ENCODE measurements around the gene VANGL1. TPM values are rescaled to one million over a fixed set of nuclear protein-coding genes. Genes with fewer than 3 reads are reported as not detected.

Gene VANGL1
- total and polyA plus RNA-seq, 3 donors from 2014 or later, result 8.2 to 16.6 (median 8.6) TPM

DNA sequence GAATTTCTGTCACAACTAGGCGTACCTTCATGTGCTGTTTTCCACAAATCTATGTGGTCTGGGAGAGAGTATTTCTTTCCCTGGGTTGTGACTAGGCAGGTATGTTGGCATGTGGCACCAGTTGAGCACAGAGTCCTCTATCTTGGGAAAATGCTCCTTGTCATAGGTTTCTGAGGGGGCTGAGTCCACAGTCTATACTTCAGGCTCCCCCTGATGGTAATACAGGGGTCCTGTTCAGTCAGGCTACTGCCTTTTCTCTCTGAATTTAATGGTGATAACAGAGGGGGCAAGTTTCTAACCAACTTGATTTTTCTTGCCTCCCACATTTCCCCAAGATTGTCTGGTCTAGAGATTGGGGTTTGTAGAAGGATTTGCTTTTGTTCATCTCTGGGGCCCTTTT is 35.8 kb downstream of the VANGL1 start:
- Histone ChIP-seq H3K4me1 (no peaks in the 10 kb centered on the region), H3K27me3 (no peaks in the 10 kb centered on the region)
- intact Hi-C loops (cut with DNase I; ENCODE audit: low total_unique reads), result no loop called here

DNA sequence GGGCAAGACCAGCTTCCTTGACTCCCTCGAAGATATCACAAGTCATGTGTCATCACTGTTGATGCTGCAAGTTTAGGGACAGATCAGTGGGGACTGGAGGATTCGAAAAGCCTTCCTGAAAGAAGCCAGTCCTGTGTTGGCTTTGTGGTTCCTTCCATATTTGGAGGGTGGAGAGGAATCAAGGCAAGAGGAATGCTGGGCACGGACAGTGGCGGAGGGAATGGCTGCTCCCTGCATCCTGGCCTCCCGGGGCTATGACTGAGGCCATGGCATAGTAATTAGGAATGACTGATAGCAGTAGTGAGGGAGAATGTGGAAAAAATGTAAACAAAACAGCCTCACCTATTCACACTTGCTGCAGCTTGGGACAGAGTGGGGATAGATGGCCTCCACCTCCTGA is 36.4 kb downstream of the VANGL1 start:
- 78 to 80% methylated on average over 5 of the region's 5 CpGs for WGBS, 2 donors
- no peaks in the 10 kb centered on the region for H3K36me3 ChIP-seq (ENCODE audit: low read depth, missing control alignments)
- no peaks in the 10 kb centered on the region for H3K4me1 ChIP-seq
- no peaks in the 10 kb centered on the region for H3K27me3 ChIP-seq
- H3K9me3 ChIP-seq, result no peaks in the 10 kb centered on the region
- no peak overlapping the region for H3K27ac ChIP-seq
- intact Hi-C loops (cut with DNase I; ENCODE audit: low total_unique reads), result no loop called here
- H3K4me3 ChIP-seq, result no peak overlapping the region
- DNase-seq, result no peak
- no peak for TF ChIP-seq POLR2A (IDR thresholded peaks at IDR 0.05)
- TF ChIP-seq, protein P1, sequence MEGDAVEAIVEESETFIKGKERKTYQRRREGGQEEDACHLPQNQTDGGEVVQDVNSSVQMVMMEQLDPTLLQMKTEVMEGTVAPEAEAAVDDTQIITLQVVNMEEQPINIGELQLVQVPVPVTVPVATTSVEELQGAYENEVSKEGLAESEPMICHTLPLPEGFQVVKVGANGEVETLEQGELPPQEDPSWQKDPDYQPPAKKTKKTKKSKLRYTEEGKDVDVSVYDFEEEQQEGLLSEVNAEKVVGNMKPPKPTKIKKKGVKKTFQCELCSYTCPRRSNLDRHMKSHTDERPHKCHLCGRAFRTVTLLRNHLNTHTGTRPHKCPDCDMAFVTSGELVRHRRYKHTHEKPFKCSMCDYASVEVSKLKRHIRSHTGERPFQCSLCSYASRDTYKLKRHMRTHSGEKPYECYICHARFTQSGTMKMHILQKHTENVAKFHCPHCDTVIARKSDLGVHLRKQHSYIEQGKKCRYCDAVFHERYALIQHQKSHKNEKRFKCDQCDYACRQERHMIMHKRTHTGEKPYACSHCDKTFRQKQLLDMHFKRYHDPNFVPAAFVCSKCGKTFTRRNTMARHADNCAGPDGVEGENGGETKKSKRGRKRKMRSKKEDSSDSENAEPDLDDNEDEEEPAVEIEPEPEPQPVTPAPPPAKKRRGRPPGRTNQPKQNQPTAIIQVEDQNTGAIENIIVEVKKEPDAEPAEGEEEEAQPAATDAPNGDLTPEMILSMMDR (IDR thresholded peaks at IDR 0.05), result no peak

More for the DNA sequence above, 35.8 kb downstream of the VANGL1 start:
- H3K27ac ChIP-seq, result no peak overlapping the region
- H3K9me3 ChIP-seq, result no peaks in the 10 kb centered on the region
- no peak overlapping the region for H3K4me3 ChIP-seq
- WGBS, 2 donors, result 86 to 95% methylated on average over 1 of the region's 1 CpG
- no peak for DNase-seq
- TF ChIP-seq, protein P1 (IDR thresholded peaks at IDR 0.05), result no peak
- no peak for TF ChIP-seq POLR2A (IDR thresholded peaks at IDR 0.05)
- no peaks in the 10 kb centered on the region for H3K36me3 ChIP-seq (ENCODE audit: low read depth, missing control alignments)

DNA sequence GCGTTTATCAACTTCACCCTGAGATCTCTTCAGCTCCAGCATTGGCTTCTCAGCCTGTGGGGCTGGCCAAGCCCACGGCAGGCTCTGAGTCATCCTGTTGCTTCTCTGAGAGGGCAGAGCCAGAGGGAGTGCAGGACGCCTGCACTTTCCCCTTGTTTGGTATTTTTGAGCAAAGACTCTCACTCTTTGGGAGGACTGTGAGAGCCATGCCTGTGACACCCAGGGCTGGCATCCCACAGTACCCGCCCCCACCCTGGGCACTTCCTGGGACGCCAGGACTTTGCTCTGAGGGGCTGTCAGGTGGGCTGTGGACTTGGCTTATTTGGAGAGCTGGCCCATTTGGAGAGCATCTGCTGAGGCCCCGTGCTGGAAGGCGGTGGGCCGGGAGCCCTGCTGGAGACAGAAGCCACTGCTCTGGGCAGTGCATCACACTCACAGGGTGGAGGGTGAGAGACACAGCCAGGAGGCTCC is 37.4 kb downstream of the VANGL1 start:
- H3K4me3 ChIP-seq, result no peak overlapping the region

DNA sequence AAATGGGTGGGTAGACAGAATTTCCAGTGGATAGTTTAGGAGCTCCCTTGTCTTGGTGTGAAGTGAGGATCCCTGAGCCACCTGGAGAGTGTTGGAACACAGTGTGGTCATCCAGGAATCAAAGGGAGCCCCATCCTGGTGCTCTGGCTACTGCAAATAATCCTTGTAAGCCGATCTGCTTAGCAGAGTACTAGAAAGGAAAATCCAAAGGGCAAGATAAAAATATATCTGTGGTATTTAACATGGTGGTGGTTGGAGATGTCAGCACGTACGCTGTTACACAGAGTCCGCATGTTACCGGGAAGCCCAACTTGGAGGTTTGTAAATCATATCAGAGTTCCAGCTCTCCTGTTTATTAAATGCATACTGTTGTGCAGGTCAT is 39.0 kb downstream of the VANGL1 start:
- Histone ChIP-seq H3K36me3 (ENCODE audit: low read depth, missing control alignments) (no peaks in the 10 kb centered on the region), H3K9me3 (no peaks in the 10 kb centered on the region), H3K4me1 (no peaks in the 10 kb centered on the region), H3K27ac (no peak overlapping the region), H3K27me3 (no peaks in the 10 kb centered on the region), H3K4me3 (no peak overlapping the region)
- 90 to 97% methylated on average over 5 of the region's 5 CpGs for WGBS, 2 donors
- intact Hi-C loops (cut with DNase I; ENCODE audit: low total_unique reads), result no loop called here
- no peak for DNase-seq
- TF ChIP-seq POLR2A (IDR thresholded peaks at IDR 0.05), result no peak
- TF ChIP-seq, protein P1 (IDR thresholded peaks at IDR 0.05), result no peak

More for the DNA sequence above, 37.4 kb downstream of the VANGL1 start:
- intact Hi-C loops (cut with DNase I; ENCODE audit: low total_unique reads), result no loop called here
- Histone ChIP-seq H3K4me1 (no peaks in the 10 kb centered on the region), H3K27me3 (no peaks in the 10 kb centered on the region), H3K36me3 (ENCODE audit: low read depth, missing control alignments) (no peaks in the 10 kb centered on the region), H3K9me3 (no peaks in the 10 kb centered on the region), H3K27ac (no peak overlapping the region)
- TF ChIP-seq, protein P1 (IDR thresholded peaks at IDR 0.05), result no peak
- peak; percentile 25 for DNase-seq
- WGBS, 2 donors, result 47 to 59% methylated on average over 3 to 8 of the region's 8 CpGs

DNA sequence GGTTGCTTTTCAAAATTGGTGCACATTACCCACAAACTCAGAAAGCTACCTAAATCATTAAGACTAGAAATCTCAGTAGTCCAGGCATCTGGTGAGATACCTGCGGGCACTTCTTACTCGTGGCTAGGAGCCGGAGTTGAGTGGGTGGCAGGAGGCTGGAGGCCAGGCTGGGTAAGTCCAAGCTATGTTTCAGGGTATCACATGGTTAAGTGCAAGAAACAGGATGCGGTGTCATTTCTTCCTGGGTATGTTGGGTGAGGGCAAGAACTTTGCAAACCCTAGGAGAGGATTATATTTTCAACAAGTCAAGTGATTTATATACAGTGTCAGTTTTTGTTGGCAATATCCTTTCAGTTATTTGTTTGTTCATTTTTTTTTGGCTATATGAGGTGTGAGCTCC is 41.0 kb downstream of the VANGL1 start:
- intact Hi-C loops (cut with DNase I; ENCODE audit: low total_unique reads), result no loop called here
- Histone ChIP-seq H3K4me3 (no peak overlapping the region), H3K9me3 (no peaks in the 10 kb centered on the region), H3K27ac (no peak overlapping the region), H3K27me3 (no peaks in the 10 kb centered on the region), H3K36me3 (ENCODE audit: low read depth, missing control alignments) (no peaks in the 10 kb centered on the region), H3K4me1 (no peaks in the 10 kb centered on the region)
- 97 to 98% methylated on average over 4 of the region's 4 CpGs for WGBS, 2 donors
- TF ChIP-seq POLR2A (IDR thresholded peaks at IDR 0.05), result no peak
- TF ChIP-seq, protein P1 (IDR thresholded peaks at IDR 0.05), result no peak
- DNase-seq, result no peak
